ENCODE results near the gene DSN1. TPM values are rescaled to one million over a fixed set of nuclear protein-coding genes. Genes with fewer than 3 reads are reported as not detected.
"Not testable (repeated sequence)": the region's sequence is repeated elsewhere in the genome, so short reads cannot be mapped to it uniquely, and the experiment has no call there.

DSN1 gene
- total and polyA plus RNA-seq, 2 donors (not counting 3 experiments of a cell fraction or from before 2014, with no cell fraction given): 11.0 to 25.0 TPM

- H3K27ac ChIP-seq (ENCODE audit: insufficient read depth, low read depth, low read length): no peak overlapping the region
- dilution Hi-C loops (cut with MboI; ENCODE audit: extremely low pct_ligation_motif_present, low sequenced_read_pairs) (no loop called here), intact Hi-C loops (cut with micrococcal nuclease) (no loop called here)
- H4K20me1 ChIP-seq (replicated peaks; ENCODE audit: control insufficient read depth, extremely low read depth, insufficient read depth, low read length): no peaks in the 10 kb centered on the region
- FAIRE-seq: no peak
- no peaks in the 10 kb centered on the region for H3K9me3 ChIP-seq (replicated peaks; ENCODE audit: control insufficient read depth, insufficient read depth, low read length)
- H3K36me3 ChIP-seq (ENCODE audit: control insufficient read depth in 2 of 2, extremely low read depth in 1 of 2, insufficient read depth in 2 of 2, low read length in 2 of 2): peaks cover 29 to 55% of the 10 kb centered on the region in 2 experiments
- no peak overlapping the region for H2AFZ ChIP-seq (ENCODE audit: low read depth, low read length)
- no peak for DNase-seq (ENCODE audit: low read depth, low spot score)
- no peaks in the 10 kb centered on the region for H3K9me1 ChIP-seq (replicated peaks; ENCODE audit: control insufficient read depth, extremely low read depth, insufficient read depth, low read length)
- BruUV-seq (replicated peaks): no TSS peak
- no peaks in the 10 kb centered on the region for H3K79me2 ChIP-seq (ENCODE audit: control insufficient read depth, insufficient read depth, low read length)
- H3K4me1 ChIP-seq (ENCODE audit: control insufficient read depth, extremely low read depth, insufficient read depth, low read length): no peaks in the 10 kb centered on the region
- ChIA-PET POLR2A (no interaction called here), CTCF (interaction anchor here (1.1 to 1.9 kb wide), 2 partner anchors 8 to 63 kb away, joined by 5 to 11 read pairs; a partner anchor contains a TSS)
- H3K4me3 ChIP-seq (replicated peaks in 1 of 3; ENCODE audit: insufficient read depth in 1 of 3, low read depth in 1 of 3, low read length in 3 of 3): no peak overlapping the region
- H3K9ac ChIP-seq (replicated peaks; ENCODE audit: extremely low read depth, insufficient read depth, low read length): no peak overlapping the region
- H3K4me2 ChIP-seq (ENCODE audit: insufficient read depth, low read length): no peak overlapping the region
- no peaks in the 10 kb centered on the region for H3K27me3 ChIP-seq (ENCODE audit: control insufficient read depth in 2 of 2, insufficient read depth in 2 of 2, low read length in 2 of 2)
- TF ChIP-seq GATA2 (IDR thresholded peaks at IDR 0.05; ENCODE audit: insufficient read depth, insufficient read length, low read depth, low read length) (no peak), POLR2AphosphoS5 (IDR thresholded peaks at IDR 0.05; ENCODE audit: insufficient read depth, low read depth, low read length) (no peak), CTCF (IDR thresholded peaks at IDR 0.05; ENCODE audit: extremely low read depth in 1 of 2, insufficient read depth in 1 of 2, low read depth in 1 of 2, low read length in 2 of 2) (no peak), FOS (IDR thresholded peaks at IDR 0.05; ENCODE audit: borderline replicate concordance, insufficient read depth, low read length) (no peak), MYC (IDR thresholded peaks at IDR 0.05; ENCODE audit: low read depth, low read length) (no peak), EZH2 (IDR thresholded peaks at IDR 0.05; ENCODE audit: borderline replicate concordance, low read depth, low read length, severe bottlenecking) (no peak), JUN (IDR thresholded peaks at IDR 0.05; ENCODE audit: borderline replicate concordance, insufficient read depth, insufficient read length, low read depth) (no peak), POLR2A (IDR thresholded peaks at IDR 0.05; ENCODE audit: low read depth, low read length) (no peak), MAX (IDR thresholded peaks at IDR 0.05; ENCODE audit: insufficient read depth, insufficient read length) (no peak)
Observed at GRCh38 chr20:36800410-36800809, 26.8 kb upstream of the DSN1 start.

DNA sequence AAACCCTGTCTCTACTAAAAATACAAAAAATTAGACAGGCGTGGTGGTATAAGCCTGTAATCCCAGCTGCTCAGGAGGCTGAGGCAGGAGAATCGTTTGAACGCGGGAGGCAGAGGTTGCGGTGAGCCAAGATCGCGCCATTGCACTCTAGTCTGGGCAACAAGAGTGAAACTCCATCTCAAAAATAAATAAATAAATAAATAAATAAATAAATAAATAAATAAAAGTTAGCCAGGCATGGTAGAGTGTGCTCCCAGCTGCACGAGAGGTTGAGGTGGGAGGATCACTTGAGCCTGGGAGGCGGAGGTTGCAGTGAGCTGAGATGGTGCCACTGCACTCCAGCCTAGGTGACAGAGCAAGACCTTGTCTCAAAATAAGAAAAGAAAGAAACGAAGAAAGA lies 25.8 kb upstream of the DSN1 start:
- POLR2A ChIA-PET; dilution Hi-C loops (cut with MboI; ENCODE audit: extremely low pct_ligation_motif_present, low sequenced_read_pairs); H3K4me1 ChIP-seq (ENCODE audit: control insufficient read depth, extremely low read depth, insufficient read depth, low read length); H3K4me3 ChIP-seq (replicated peaks in 1 of 3; ENCODE audit: insufficient read depth in 1 of 3, low read depth in 1 of 3, low read length in 3 of 3); BruUV-seq (replicated peaks); intact Hi-C loops (cut with micrococcal nuclease); FAIRE-seq; H3K4me2 ChIP-seq (ENCODE audit: insufficient read depth, low read length); H3K9ac ChIP-seq (replicated peaks; ENCODE audit: extremely low read depth, insufficient read depth, low read length); H3K27ac ChIP-seq (ENCODE audit: insufficient read depth, low read depth, low read length); H3K9me3 ChIP-seq (replicated peaks; ENCODE audit: control insufficient read depth, insufficient read depth, low read length); H3K9me1 ChIP-seq (replicated peaks; ENCODE audit: control insufficient read depth, extremely low read depth, insufficient read depth, low read length); DNase-seq (ENCODE audit: low read depth, low spot score); H4K20me1 ChIP-seq (replicated peaks; ENCODE audit: control insufficient read depth, extremely low read depth, insufficient read depth, low read length); H3K79me2 ChIP-seq (ENCODE audit: control insufficient read depth, insufficient read depth, low read length); H2AFZ ChIP-seq (ENCODE audit: low read depth, low read length); H3K27me3 ChIP-seq (ENCODE audit: control insufficient read depth in 2 of 2, insufficient read depth in 2 of 2, low read length in 2 of 2): not testable (repeated sequence)
- H3K36me3 ChIP-seq (ENCODE audit: control insufficient read depth in 2 of 2, extremely low read depth in 1 of 2, insufficient read depth in 2 of 2, low read length in 2 of 2): peaks cover 29 to 47% of the 10 kb centered on the region in 2 experiments
- CTCF ChIA-PET: interaction anchor here (1.1 to 1.9 kb wide), 2 partner anchors 9 to 64 kb away, joined by 5 to 11 read pairs; a partner anchor contains a TSS
